Panc1 (cell line): ENCODE data around the gene HAGHL. TPM values are rescaled to one million over a fixed set of nuclear protein-coding genes. Genes with fewer than 3 reads are reported as not detected.

Experiments used
- ATAC-seq: fragments of 200-7000 bp; cut with Tn5 transposase; 2 replicates; pipeline ENCODE4 v1.9.1; 2020; ENCODE audit warnings: mild to moderate bottlenecking, moderate library complexity
- BruUV-seq: library from RNA; stranded (reverse); fragments of 400-500 nt; replicated peaks from 2 replicates; lab custom pipeline; 2021; lab: Mats Ljungman, UMichigan
- CTCF ChIA-PET: fragments of 300-600 bp; sonication (Branson Sonifier 250); formaldehyde crosslinking; loops from one replicate; lab custom pipeline; 2022; ENCODE audit warnings: antibody characterized with exemption; lab: Charles Lee
- POLR2A ChIA-PET: fragments of 300-600 bp; sonication (Branson Sonifier 250); formaldehyde crosslinking; loops from one replicate; lab custom pipeline; 2022; ENCODE audit warnings: antibody characterized with exemption; lab: Charles Lee
- DNase-seq: peaks from one replicate; pipeline ENCODE4 v3.0.0-alpha.2; 2010; ENCODE audit warnings: low read depth, low spot score
- H3K27ac ChIP-seq: 2 replicates; pipeline ENCODE4 v1.5.1; 2011; ENCODE audit warnings: mild to moderate bottlenecking, low read length, inconsistent platforms
- H3K27me3 ChIP-seq: fragments of 200-500 bp; sonication (Bioruptor generic); 2 replicates; pipeline ENCODE4 v1.6.0; 2014; ENCODE audit warnings: low read length, inconsistent platforms; ENCODE audit not compliant: control insufficient read depth, insufficient read depth
- H3K36me3 ChIP-seq: fragments of 200-500 bp; sonication (Bioruptor generic); 2 replicates; pipeline ENCODE4 v1.5.1; 2014; ENCODE audit warnings: inconsistent platforms, mild to moderate bottlenecking, low read length, moderate library complexity; ENCODE audit not compliant: control insufficient read depth, insufficient read depth
- H3K4me1 ChIP-seq: 2 replicates; pipeline ENCODE4 v1.5.1; 2011; ENCODE audit warnings: inconsistent platforms, mild to moderate bottlenecking, low read length, moderate library complexity; ENCODE audit not compliant: control insufficient read depth, insufficient read depth
- H3K4me3 ChIP-seq, 2 experiments: 2 replicates each; pipeline ENCODE4 v1.5.1; 2011 to 2012; ENCODE audit warnings: low read depth in 2 of 2, low read length in 2 of 2, mild to moderate bottlenecking in 2 of 2, inconsistent platforms in 1 of 2, moderate library complexity in 1 of 2
- H3K9me3 ChIP-seq: fragments of 200-500 bp; sonication (Bioruptor generic); 2 replicates; pipeline ENCODE4 v1.5.1; 2014; ENCODE audit warnings: low read depth, mild to moderate bottlenecking, inconsistent platforms, low read length, moderate library complexity; ENCODE audit not compliant: control insufficient read depth, insufficient read depth
- CTCF ChIP-seq: fragments of 450-650 bp; IDR thresholded peaks from 2 replicates; pipeline ENCODE4 v1.5.1; 2017; ENCODE audit warnings: mild to moderate bottlenecking
- POLR2AphosphoS5 ChIP-seq: IDR thresholded peaks from 2 replicates; pipeline ENCODE4 v1.6.1; 2012; ENCODE audit warnings: mild to moderate bottlenecking, low read depth, low read length, moderate library complexity
- REST ChIP-seq, 2 experiments: IDR thresholded peaks; 2 replicates each; pipeline ENCODE4 v1.6.1; 2011 to 2012; ENCODE audit warnings: low read depth in 2 of 2, control low read depth in 1 of 2, low read length in 1 of 2, mild to moderate bottlenecking in 1 of 2, moderate library complexity in 1 of 2; ENCODE audit not compliant: insufficient read depth in 1 of 2
- SIN3A ChIP-seq: IDR thresholded peaks from 2 replicates; pipeline ENCODE4 v1.6.1; 2012; ENCODE audit warnings: low read depth, mild to moderate bottlenecking, low read length, moderate library complexity, borderline replicate concordance; ENCODE audit not compliant: insufficient read depth
- TCF7L2 ChIP-seq: IDR thresholded peaks from 2 replicates; pipeline ENCODE4 v1.6.1; 2011; ENCODE audit warnings: mild to moderate bottlenecking, low read depth, low read length, inconsistent platforms
- in situ Hi-C: cut with HindIII; loops from 2 replicates; pipeline ENCODE4 v1.10.0; 2016; ENCODE audit warnings: low sequenced_read_pairs, low pct_unique_long_range_greater_than_20kb
- intact Hi-C: fragments of 100-400 bp; cut with micrococcal nuclease; formaldehyde crosslinking; loops from one replicate; pipeline ENCODE4 v1.10.0; 2022; ENCODE audit not compliant: unreplicated experiment
- total RNA-seq: library from RNA; stranded (reverse); gene quantifications from one replicate; pipeline ENCODE4 v1.2.1, GENCODE V29; 2021; ENCODE audit not compliant: unreplicated experiment

HAGHL gene
- total RNA-seq, 1 experiment from 2014 or later = 41.1 TPM

GRCh38 chr16:707062-707538 lies 19.8 kb upstream of the HAGHL start:
- POLR2A ChIA-PET = no interaction called here
- H3K27me3 ChIP-seq = no peaks in the 10 kb centered on the region
- DNase-seq (no peak), ATAC-seq (peak; percentile 4; the same call in 1 of the 2 replicates)
- H3K9me3 ChIP-seq = no peaks in the 10 kb centered on the region
- intact Hi-C loops = no loop called here
- H3K27ac ChIP-seq = no peak overlapping the region
- in situ Hi-C loops = no loop called here
- H3K36me3 ChIP-seq = peaks cover 5% of the 10 kb centered on the region; the same call in 1 of the 2 replicates
- no TSS peak for BruUV-seq
- CTCF ChIA-PET = interaction anchor here (0.5 kb wide), 1 partner anchor 36 kb away, joined by 3 read pairs; no protein-coding TSS in a partner anchor
- H3K4me3 ChIP-seq = peak overlapping the region in 1 of 2 experiments; percentile 56; a peak in 1 of 4 replicates
- TF ChIP-seq SIN3A = no peak
- no peak for TF ChIP-seq CTCF
- no peak for TF ChIP-seq TCF7L2
- no peak for TF ChIP-seq POLR2AphosphoS5
- TF ChIP-seq REST (IDR thresholded peaks at IDR 0.05; ENCODE audit: insufficient read depth in 1 of 2, low read depth in 2 of 2, low read length in 1 of 2) = no peak
- peaks cover 29% of the 10 kb centered on the region for H3K4me1 ChIP-seq

- no TSS peak for BruUV-seq
- Histone ChIP-seq H3K27me3 (no peaks in the 10 kb centered on the region), H3K36me3 (peaks cover 5% of the 10 kb centered on the region; the same call in 1 of the 2 replicates), H3K4me3 (no peak overlapping the region), H3K27ac (no peak overlapping the region), H3K9me3 (no peaks in the 10 kb centered on the region), H3K4me1 (peaks cover 29% of the 10 kb centered on the region)
- ATAC-seq (no peak), DNase-seq (no peak)
- POLR2A ChIA-PET = no interaction called here
- TF ChIP-seq TCF7L2 = no peak
- TF ChIP-seq POLR2AphosphoS5 = no peak
- TF ChIP-seq SIN3A = no peak
- no peak for TF ChIP-seq REST (IDR thresholded peaks at IDR 0.05; ENCODE audit: insufficient read depth in 1 of 2, low read depth in 2 of 2, low read length in 1 of 2)
- no peak for TF ChIP-seq CTCF
- CTCF ChIA-PET = no interaction called here
- intact Hi-C loops = no loop called here
- in situ Hi-C loops = no loop called here
Observed at GRCh38 chr16:708019-708418, 18.9 kb upstream of the HAGHL start.
